ENCODE data around the gene IL36B.

IL36B gene

GRCh38 chr2:113053666-113054065 lies 999 bp upstream of the IL36B start:
- no peak for DNase-seq (ENCODE audit: low read depth)

GRCh38 chr2:113050921-113051895 lies 1.5 kb downstream of the IL36B start:
- DNase-seq (ENCODE audit: low read depth): no peak

- no peak for DNase-seq (ENCODE audit: low read depth)
Observed at GRCh38 chr2:113046465-113046864, 6.2 kb downstream of the IL36B start.

- DNase-seq (ENCODE audit: low read depth): no peak
Observed at GRCh38 chr2:113041871-113042270, 10.8 kb downstream of the IL36B start.

GRCh38 chr2:113039719-113040118 lies 12.9 kb downstream of the IL36B start:
- no peak for DNase-seq (ENCODE audit: low read depth)

- DNase-seq (ENCODE audit: low read depth): no peak
Observed at GRCh38 chr2:113039158-113039557, 13.5 kb downstream of the IL36B start.

- no peak for DNase-seq (ENCODE audit: low read depth)
Observed at GRCh38 chr2:113038291-113038690, 14.4 kb downstream of the IL36B start.

- DNase-seq (ENCODE audit: low read depth): no peak
Observed at GRCh38 chr2:113036763-113037162, 15.9 kb downstream of the IL36B start.

GRCh38 chr2:113034016-113034415 lies 18.7 kb downstream of the IL36B start:
- DNase-seq (ENCODE audit: low read depth): no peak

GRCh38 chr2:113032737-113033136 lies 19.9 kb downstream of the IL36B start:
- no peak for DNase-seq (ENCODE audit: low read depth)

- DNase-seq (ENCODE audit: low read depth): no peak
Observed at GRCh38 chr2:113028112-113028511, 24.6 kb downstream of the IL36B start.

- no peak for DNase-seq (ENCODE audit: low read depth)
Observed at GRCh38 chr2:113027691-113028090, 25.0 kb downstream of the IL36B start.

GRCh38 chr2:113025737-113026136 lies 26.9 kb downstream of the IL36B start:
- DNase-seq (ENCODE audit: low read depth): no peak

GRCh38 chr2:113024764-113025163 lies 27.9 kb downstream of the IL36B start:
- no peak for DNase-seq (ENCODE audit: low read depth)

- DNase-seq (ENCODE audit: low read depth): no peak
Observed at GRCh38 chr2:113021312-113021711, 31.4 kb downstream of the IL36B start.

GRCh38 chr2:113018509-113018908 lies 34.2 kb downstream of the IL36B start:
- no peak for DNase-seq (ENCODE audit: low read depth)

- DNase-seq (ENCODE audit: low read depth): no peak
Observed at GRCh38 chr2:113015655-113016054, 37.0 kb downstream of the IL36B start.

- DNase-seq (ENCODE audit: low read depth): no peak
Observed at GRCh38 chr2:113015042-113015441, 37.6 kb downstream of the IL36B start.

GRCh38 chr2:113014067-113014466 lies 38.6 kb downstream of the IL36B start:
- no peak for DNase-seq (ENCODE audit: low read depth)

- no peak for DNase-seq (ENCODE audit: low read depth)
Observed at GRCh38 chr2:113013336-113013661, 39.4 kb downstream of the IL36B start.

- DNase-seq (ENCODE audit: low read depth): no peak
Observed at GRCh38 chr2:113012436-113013335, 40.0 kb downstream of the IL36B start.

- DNase-seq (ENCODE audit: low read depth): no peak
Observed at GRCh38 chr2:113011108-113011507, 41.6 kb downstream of the IL36B start.

- no peak for DNase-seq (ENCODE audit: low read depth)
Observed at GRCh38 chr2:113010088-113010487, 42.6 kb downstream of the IL36B start.
